Erythroblast (primary cell): Measurements from ENCODE around the gene ANO4.

ENCODE experiments used
- DNase-seq, 2 experiments: peaks; one replicate each; lab custom pipeline; 2025; lab: John Stamatoyannopoulos, UW
- GATA1 ChIP-seq: IDR thresholded peaks from 2 replicates; pipeline ENCODE4 v1.6.1; 2011; ENCODE audit warnings: low read depth, mild to moderate bottlenecking, control low read depth, low read length, moderate library complexity
- POLR2A ChIP-seq: IDR thresholded peaks from 2 replicates; pipeline ENCODE4 v1.6.1; 2011; ENCODE audit warnings: mild to moderate bottlenecking, low read length

The ANO4 gene

GRCh38 chr12:100794441-100795173, at the start of gene ANO4:
Gene ANO4, plus strand, starts transcription at chr12:100794776. Its CDS starts 107,010 bp downstream, at chr12:100901786.
- no peak for DNase-seq
- TF ChIP-seq POLR2A (no peak), GATA1 (no peak)

DNA sequence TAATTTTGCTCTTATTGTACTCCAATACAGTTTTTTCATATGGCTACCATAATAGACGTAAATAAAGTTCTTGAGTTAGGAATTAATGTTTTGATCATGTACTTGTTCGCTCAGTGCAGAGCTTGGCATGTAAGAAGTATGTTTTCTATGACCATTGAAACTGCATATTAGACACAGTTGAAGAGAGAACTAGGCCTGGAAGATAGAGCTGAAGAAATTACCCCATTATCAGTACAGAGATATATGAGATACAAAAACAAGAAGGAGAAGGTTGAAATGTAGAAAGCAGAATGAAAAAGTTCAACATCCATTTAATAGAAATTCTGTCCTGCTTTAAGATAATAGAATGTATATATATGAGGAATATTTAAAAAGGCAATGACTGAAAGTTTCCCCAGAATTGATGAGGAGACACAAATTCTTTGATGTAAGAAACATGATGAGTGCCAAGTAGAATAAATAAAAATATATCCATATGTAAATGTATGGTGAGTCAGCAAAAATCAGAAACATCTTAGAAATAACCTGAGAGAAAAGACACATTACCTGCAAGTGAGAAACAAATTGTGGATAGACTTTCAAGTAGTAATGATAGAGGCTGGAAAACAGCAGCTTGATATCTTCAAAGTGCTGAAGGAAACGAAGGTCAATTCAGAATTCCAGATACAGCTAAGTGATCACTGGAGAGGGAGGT, 49.1 kb upstream of the ANO4 start:
- no peak for TF ChIP-seq GATA1
- no peak for TF ChIP-seq POLR2A

GRCh38 chr12:100752841-100753240, 41.7 kb upstream of the ANO4 start:
- TF ChIP-seq GATA1 (no peak), POLR2A (no peak)
- no peak for DNase-seq

More for the DNA sequence above, 49.1 kb upstream of the ANO4 start:
- no peak for DNase-seq

DNA sequence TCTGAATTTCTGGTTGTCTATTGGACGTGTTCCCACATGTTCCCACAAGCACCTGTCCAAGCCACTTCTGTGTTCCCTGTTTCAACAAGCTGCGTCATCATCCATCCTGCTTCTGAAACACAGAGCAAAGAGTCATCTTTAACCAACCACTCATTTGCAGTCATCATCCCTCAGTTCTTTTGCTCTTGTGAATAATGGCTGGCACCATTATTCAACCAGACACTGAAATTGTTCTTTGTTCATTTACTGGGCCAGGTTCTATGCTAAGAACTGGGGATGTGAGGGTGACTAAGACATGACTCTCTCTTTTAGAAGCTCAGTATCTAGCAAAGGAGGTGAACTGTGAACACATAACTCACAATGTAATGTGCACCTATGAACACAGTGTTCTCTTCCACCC, 40.7 kb upstream of the ANO4 start:
- TF ChIP-seq POLR2A (no peak), GATA1 (no peak)
- DNase-seq: no peak

GRCh38 chr12:100755186-100755585, 39.4 kb upstream of the ANO4 start:
- no peak for DNase-seq

DNA sequence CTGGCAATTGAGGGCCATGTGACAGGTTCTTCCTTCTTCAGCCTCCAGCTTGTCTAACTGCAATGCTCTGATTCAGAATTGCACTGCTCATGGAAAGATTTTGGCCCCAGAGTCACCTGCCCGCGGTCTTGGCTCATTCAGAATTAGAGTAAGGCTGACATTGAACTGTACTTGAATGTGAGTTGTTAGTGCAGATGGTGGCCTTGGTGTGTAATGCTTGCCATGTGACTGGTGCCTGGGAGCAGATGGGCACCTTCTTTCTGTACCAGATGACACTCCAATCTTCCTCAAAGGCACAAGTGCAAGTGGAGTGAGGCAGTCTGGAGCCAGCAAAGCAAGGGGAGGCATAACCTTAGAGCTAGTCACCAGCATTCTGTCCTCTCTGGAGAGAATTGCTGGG, 36.5 kb upstream of the ANO4 start:
- DNase-seq: no peak
- no peak for TF ChIP-seq POLR2A
- TF ChIP-seq GATA1: no peak

More at GRCh38 chr12:100755186-100755585, 39.4 kb upstream of the ANO4 start:
- TF ChIP-seq POLR2A (no peak), GATA1 (no peak)

GRCh38 chr12:100767371-100767770, 27.2 kb upstream of the ANO4 start:
- no peak for TF ChIP-seq GATA1
- TF ChIP-seq POLR2A: no peak
- DNase-seq: no peak

- TF ChIP-seq GATA1 (no peak), POLR2A (no peak)
- no peak for DNase-seq
These were observed 26.6 kb upstream of the ANO4 start for GRCh38 chr12:100767950-100768349.

- TF ChIP-seq GATA1: no peak
- no peak for TF ChIP-seq POLR2A
- no peak for DNase-seq
These were observed 15.5 kb upstream of the ANO4 start for GRCh38 chr12:100778967-100779590.

DNA sequence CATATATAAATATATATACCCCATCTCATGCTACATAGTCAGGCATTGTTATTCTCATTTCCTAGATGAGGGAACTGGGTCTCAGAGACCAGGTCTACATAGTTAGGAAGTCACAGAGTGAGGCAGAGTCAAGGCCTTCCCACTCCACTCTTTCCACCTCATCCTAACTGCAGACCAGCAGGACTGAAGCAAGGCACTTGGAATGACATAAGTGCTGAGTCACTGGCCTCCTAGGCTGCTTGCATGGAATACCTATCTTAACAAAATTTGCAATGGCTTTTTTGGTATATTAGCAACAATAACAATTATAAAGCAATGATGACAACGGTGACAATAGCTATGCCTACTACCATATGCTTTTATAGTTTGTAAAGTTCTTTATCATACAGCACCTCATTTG, 5.4 kb upstream of the ANO4 start:
- no peak for TF ChIP-seq GATA1
- no peak for TF ChIP-seq POLR2A
- DNase-seq: peak in 1 of 2 experiments; percentile 4

GRCh38 chr12:100789975-100790374, 4.6 kb upstream of the ANO4 start:
- TF ChIP-seq GATA1 (no peak), POLR2A (no peak)
- DNase-seq: no peak

DNA sequence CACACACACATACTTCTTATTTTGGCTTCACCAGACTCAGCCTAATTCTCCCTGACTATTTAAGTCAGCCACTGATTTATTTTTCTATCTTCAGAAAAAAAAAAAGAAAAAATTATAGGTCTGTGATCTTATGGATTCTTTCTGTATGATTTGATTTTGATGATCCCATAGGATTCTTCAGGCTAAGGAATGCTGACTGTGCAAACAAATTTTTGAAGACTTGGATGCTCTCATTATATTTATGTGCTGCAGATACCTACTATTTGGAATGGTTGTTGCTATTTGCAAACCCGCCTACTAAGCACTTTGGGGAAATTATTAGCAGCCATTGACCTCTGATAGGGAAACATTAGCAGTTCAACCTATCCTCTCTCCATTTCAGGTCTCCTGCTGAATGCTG, 4.0 kb upstream of the ANO4 start:
- no peak for DNase-seq
- TF ChIP-seq POLR2A: no peak
- TF ChIP-seq GATA1: no peak

DNA sequence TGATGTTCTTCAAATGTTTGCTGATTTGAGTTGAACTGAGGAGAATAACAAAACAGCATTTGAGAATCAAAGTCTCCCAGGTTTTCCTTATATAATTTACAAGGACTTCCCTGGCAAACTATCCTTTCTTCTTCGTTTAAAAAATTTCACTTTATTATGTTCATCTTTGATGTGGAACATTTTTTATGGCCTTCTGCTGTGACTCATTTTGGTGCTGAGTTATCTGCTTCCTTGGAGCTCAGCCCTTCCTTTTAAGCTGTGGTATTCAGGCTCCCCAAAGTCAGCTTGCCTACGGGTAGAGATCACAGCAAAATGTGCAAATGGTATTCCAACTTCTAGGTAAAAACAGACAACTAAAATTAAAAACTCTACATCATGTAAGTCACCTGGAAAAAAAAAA, 1.4 kb upstream of the ANO4 start:
- TF ChIP-seq GATA1 (no peak), POLR2A (no peak)
- no peak for DNase-seq

DNA sequence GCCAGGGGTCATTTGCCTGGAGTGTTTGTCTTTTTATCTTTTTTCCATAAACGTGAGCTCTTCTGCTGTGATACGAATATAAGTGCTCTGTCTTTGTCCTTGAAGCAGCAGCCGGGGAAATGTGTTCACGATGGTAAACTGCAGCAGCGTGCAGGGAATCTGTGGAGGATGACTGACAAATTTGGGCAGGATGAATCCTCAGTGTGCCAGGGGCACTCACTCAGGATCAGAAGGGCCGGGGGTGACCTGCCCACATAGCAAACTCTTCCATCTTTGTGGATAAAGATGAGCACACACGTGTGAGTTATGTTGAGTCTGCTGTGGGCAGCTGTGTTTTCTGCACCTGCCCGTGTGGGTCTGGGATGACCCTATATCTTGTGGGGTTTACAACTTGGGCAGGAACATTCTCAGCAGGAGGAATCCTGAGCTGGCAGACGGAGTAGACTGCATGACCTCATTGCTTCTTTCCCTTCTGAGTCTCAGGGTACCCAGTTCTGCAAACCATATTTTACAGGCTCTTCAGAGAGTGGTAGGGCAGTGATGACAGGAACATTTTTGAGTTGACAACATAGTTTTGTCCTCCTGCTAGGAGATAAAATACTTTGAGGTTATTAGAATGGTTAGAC, 711 bp downstream of the ANO4 start:
- DNase-seq: no peak
- TF ChIP-seq GATA1 (no peak), POLR2A (no peak)

DNA sequence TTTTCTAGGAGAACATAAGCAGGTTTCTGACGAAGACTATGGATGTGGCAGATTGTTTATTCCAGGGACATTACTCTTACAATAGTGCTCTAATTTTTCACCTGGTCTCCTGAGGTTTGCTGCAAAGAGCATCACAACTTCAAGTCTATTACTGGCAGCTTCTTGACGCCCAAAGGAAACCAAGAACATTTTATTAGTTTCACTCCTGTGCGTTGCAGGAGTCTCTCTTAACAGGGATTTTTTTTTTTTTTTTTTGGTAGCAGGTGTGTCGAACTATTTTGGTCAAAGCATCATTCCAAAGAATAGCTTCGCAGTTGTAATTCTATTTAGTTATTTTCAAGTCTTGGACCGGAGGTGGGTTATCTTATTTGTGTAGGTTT, 1.2 kb downstream of the ANO4 start:
- TF ChIP-seq GATA1: no peak
- TF ChIP-seq POLR2A: no peak
- DNase-seq: no peak
